Measurements from ENCODE around the gene EZR.

Gene EZR

DNA sequence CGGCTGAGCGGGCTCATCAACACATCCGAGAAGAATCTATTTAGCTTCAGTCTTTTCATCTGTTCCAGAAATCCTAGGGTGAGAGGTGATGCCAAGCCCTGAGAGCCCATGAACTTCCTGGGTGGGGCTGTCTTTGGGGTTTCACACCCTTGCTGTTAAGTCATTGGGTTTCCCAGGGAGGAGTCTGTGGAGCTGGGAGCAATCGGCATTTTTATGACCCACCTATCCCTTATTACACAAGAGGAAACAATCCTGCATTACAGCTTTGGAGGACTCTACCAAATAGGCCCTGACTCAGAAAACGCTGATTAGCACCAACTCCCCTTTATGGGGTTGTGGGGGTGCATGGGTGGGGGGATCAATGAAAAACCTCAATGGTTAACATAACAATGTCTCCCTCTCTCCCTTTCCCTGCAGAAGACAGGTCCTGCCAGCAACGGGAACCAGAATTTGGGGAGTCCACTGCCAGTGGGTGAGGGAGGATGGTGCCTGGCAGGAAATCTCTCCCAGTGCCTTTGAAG, 46.3 kb downstream of the EZR start:
- no peak for DNase-seq

GRCh38 chr6:158772172-158772571, 47.0 kb downstream of the EZR start:
- no peak for DNase-seq

- DNase-seq: no peak
These were observed 47.6 kb downstream of the EZR start for GRCh38 chr6:158771399-158772152.

DNA sequence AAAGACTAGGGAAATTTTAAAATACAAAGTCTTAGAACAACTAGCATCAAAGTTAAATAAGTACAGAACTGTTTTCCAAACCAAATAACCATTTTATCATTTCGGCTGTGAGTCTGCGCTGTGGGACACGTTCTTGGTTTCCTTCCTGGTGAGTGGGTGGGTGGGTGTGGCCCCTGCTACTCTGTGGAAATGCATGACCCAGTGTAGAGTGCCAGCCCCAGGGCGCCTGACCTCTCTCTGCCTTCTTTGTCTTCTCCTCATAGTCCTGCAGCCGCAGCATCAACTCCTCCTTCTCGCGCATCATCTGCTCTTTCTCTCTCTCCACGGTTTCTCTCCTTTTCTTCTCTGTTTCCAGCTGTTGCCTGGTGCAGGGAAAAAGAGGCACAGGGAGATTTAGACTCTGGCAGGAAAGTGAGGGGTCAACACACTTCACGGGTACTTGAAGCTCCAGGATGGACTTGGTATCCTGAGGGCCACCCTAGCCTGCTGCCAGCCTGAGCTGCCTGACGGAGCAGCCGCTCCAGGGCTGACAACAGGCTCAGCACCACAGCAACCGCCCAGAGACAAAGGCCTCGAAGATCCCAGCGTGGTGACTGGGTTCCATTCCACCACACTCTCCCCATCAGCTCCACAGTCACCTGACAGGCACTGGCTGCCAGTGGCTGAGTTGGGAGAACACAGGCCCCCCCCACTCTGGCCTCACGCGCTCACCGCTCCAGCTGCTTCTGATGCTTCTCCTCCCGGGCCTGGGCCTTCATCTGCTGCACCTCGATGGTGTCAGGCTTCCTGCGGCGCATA, 48.4 kb downstream of the EZR start:
- no peak for DNase-seq

- DNase-seq: peak; percentile 78
These were observed 49.3 kb downstream of the EZR start for GRCh38 chr6:158769771-158770432.

- DNase-seq: no peak
These were observed 49.9 kb downstream of the EZR start for GRCh38 chr6:158769234-158769770.

DNA sequence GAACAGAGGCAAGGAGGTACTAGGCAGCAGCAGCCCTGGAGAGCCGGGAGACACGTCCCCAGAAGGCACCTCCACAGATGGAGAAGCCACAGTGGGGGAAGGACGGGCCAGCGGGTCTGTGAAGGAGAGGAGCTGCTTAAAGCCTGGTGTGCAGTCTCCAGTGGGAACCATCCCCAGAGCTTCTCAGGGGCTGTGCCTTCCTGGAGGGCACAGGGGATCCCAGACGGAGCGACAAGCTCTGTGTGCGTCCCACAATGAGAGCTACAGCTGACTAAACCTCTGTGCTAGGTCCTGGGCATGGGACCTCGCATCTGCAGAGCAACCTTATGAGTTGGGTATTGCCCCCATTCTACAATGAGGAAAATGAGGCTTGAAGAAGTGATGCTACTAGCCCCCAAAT, 50.7 kb downstream of the EZR start:
- DNase-seq: no peak

DNA sequence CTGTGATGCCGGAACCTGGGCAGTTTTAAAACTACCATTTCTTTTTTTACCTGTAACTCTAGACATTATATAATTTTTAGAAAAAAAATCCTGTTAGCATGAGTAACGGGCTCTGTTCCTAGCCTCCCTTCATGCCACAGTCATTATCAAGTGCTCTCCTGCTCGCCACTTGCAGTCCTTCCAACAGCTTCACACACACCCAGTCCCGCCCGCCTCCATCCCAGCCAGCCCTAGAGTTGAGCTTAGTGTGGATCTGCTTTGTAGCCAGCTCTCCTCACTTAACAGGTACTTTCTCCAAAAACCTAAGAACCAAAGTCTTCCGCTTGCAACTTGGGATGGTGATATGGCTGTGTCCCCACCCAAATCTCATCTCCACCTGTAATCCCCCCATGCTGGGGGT, 51.5 kb downstream of the EZR start:
- no peak for DNase-seq

GRCh38 chr6:158766621-158767455, 52.3 kb downstream of the EZR start:
- DNase-seq: no peak

GRCh38 chr6:158765499-158766068, 53.6 kb downstream of the EZR start:
- no peak for DNase-seq

- no peak for DNase-seq
These were observed 54.2 kb downstream of the EZR start for GRCh38 chr6:158764926-158765325.

- DNase-seq: no peak
These were observed 54.9 kb downstream of the EZR start for GRCh38 chr6:158764183-158764849.

DNA sequence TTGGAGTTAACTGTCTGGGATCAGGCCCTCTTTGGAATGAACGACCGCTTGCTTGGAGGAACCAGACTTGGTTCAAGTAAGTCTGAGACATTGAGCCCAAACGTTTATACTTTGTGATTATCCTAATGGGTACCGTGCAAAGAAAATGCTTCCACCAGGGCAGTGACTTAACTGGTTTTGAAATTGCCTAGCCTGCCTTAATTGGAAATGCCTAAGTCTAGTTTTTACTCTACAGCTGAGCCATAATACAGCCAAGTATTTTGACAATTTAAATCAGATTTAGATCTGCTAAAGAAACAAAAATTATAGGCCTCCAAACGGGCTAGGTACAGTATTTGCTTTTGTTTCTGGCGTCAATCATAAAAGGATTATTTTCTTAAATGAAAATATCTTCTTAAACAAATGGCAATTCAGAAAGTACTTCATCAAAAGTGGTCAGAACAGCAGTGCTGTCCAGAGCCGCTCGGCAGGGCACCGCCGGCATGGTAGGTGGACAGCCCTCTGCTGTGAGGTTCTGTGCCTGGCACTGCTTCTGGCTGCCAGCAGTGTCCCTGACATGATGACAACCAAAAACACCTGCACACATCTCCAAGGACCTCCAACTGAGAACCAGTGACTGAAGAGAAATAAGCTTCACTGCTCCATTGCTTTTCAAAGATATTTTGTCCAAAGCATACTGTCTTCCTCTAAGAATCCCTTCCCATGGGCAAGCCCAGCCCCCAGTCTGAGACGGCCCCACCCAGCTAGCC, 55.6 kb downstream of the EZR start:
- DNase-seq: no peak

- peak; percentile 44 for DNase-seq
These were observed 56.3 kb downstream of the EZR start for GRCh38 chr6:158762787-158763433.

DNA sequence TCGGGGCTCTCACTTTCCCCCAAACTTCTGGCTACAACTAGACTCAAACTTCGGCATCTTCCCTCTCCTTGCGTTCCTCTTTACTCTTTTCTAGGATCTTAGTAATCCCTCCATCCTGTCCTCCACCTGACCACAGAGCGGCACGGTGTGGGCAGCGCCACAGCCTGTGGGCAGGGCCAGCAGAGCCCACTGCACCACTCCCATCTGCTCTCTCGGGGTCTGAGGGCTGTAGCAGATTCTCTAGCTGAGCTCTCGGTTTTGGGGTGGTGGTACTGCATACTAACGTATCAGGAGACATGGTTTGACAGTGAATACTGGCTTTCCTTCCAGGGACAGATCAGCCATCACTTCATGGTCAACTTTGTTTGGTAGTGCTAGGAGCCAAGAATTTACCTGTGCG, 57.4 kb downstream of the EZR start:
- no peak for DNase-seq

- no peak for DNase-seq
These were observed 58.4 kb downstream of the EZR start for GRCh38 chr6:158760618-158761250.

- no peak for DNase-seq
These were observed 59.1 kb downstream of the EZR start for GRCh38 chr6:158759966-158760617.

DNA sequence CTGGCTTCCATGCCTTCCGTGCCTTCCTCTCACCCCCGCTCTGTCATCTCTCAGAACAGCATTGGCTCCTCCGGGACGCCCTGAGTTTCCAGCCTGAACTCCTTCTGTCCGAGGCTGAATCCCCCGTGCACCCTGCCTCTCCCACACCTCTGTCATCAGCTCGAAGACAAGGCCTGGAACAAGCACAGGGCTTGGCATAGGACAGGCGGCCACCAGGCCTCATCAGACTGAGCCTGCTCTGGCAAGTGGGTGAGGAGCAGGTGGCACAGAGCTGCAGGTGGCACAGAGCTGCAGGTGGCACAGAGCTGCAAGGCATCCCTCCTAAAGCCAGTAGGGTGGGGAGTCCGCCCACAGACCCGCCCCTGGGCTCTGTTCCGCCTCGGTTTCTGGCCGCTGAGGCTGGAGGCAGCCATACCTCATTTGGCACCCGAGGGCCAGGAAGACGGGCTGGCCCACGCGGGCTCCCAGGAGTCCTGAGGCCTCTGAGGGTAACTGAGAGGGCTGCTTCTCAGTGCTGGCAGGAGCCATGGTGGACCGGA, 60.2 kb downstream of the EZR start:
- DNase-seq: no peak

DNA sequence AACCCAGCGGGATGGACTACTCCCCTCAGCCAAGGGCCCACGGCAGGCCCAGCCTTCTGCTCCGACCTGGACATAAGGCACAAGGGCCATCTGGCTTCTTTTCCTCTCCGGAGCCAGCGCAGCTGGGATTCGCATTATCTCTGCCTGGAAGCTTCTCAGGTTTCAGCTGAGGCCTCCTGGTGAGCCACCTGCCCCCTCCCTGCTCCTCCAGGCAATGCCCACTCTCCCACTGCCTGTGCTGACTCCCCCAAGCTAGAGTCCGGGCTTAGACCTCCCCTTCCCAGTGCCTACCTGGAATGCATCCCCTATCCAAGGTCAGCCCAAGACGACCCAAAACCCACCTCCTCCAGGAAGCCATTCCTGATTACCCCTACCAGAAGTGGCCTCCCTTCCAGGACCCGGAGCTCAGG, 60.7 kb downstream of the EZR start:
- peak; percentile 85 for DNase-seq
